Activated CD8-positive, alpha-beta T cell treated with anti-CD3 and anti-CD28 coated beads for 36 hours (primary cell): ENCODE measurements around the gene ARPC5L. TPM values are rescaled to one million over a fixed set of nuclear protein-coding genes. Genes with fewer than 3 reads are reported as not detected.
A peak's percentile ranks its signal among the peaks of the same experiment; 100 is the strongest.

ENCODE experiments used
- ATAC-seq: fragments of 200-7000 bp; cut with Tn5 transposase; one replicate; pipeline ENCODE4 v1.10.0; 2021; ENCODE audit warnings: mild to moderate bottlenecking, moderate library complexity
- CTCF ChIA-PET: fragments of 350-600 bp; sonication (Branson Sonifier 250); formaldehyde crosslinking; loops from one replicate; lab custom pipeline; 2021; ENCODE audit warnings: antibody characterized with exemption; lab: Charles Lee
- POLR2A ChIA-PET: fragments of 350-600 bp; sonication (Branson Sonifier 250); formaldehyde crosslinking; loops from one replicate; lab custom pipeline; 2021; ENCODE audit warnings: antibody characterized with exemption; lab: Charles Lee
- DNase-seq: peaks from one replicate; pipeline ENCODE4 v3.0.0-alpha.2; 2020
- H3K27ac Mint-ChIP-seq: one replicate; pipeline ENCODE4 v1.8.0; 2021; ENCODE audit warnings: mild to moderate bottlenecking, mixed read lengths
- H3K27me3 Mint-ChIP-seq: one replicate; pipeline ENCODE4 v1.8.0; 2021; ENCODE audit warnings: mixed read lengths
- H3K36me3 Mint-ChIP-seq: one replicate; pipeline ENCODE4 v1.8.0; 2021; ENCODE audit warnings: low read depth, mixed read lengths
- H3K4me1 Mint-ChIP-seq: one replicate; pipeline ENCODE4 v1.8.0; 2021; ENCODE audit warnings: low read depth, mixed read lengths
- H3K4me3 Mint-ChIP-seq: one replicate; pipeline ENCODE4 v1.8.0; 2021; ENCODE audit warnings: mild to moderate bottlenecking, moderate library complexity, mixed read lengths
- H3K9me3 Mint-ChIP-seq: one replicate; pipeline ENCODE4 v1.8.0; 2021; ENCODE audit warnings: mixed read lengths
- CTCF ChIP-seq: fragments of 200-600 bp; IDR thresholded peaks from one replicate; pipeline ENCODE4 v1.8.0; 2022; ENCODE audit warnings: antibody characterized with exemption, mild to moderate bottlenecking
- intact Hi-C: fragments of 100-400 bp; cut with micrococcal nuclease; formaldehyde crosslinking; loops from one replicate; pipeline ENCODE4 v1.10.0; 2022
- total RNA-seq, 2 experiments: library from RNA; stranded (reverse); gene quantifications; one replicate each; pipeline ENCODE4 v1.2.3, GENCODE V29; 2021

Gene ARPC5L
- total RNA-seq, 2 experiments from 2014 or later = 72.7 to 73.9 TPM

DNA sequence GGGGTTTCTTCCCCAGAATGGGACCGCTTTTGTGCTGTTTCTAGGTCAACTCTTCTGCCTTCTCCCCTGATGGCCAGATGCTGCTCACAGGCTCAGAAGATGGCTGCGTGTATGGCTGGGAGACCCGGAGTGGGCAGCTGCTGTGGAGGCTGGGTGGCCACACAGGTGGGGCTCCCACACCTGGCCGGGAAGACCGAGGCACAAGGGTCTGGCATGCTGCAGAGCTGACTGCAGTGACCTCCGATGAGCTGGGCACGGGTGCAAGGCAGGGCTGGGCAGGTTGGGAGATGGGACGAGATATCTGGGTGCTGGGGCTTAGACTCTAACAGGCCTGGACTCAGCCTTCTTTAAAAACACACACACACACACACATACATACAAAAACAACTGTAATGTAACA is 7.8 kb upstream of the ARPC5L start:
- H3K4me1 Mint-ChIP-seq = peaks cover 28% of the 10 kb centered on the region
- POLR2A ChIA-PET = interaction anchor here (1.1 to 12.4 kb wide), 4 partner anchors 7 to 82 kb away, joined by 5 to 280 read pairs (median 64); partner anchors contain the start of genes ARPC5L, NR6A1 and RPL35
- no peak for ATAC-seq
- intact Hi-C loops = no loop called here
- CTCF ChIA-PET = interaction anchor here (0.6 to 10.3 kb wide), 26 partner anchors 9 to 308 kb away, joined by 3 to 431 read pairs (median 6); partner anchors contain the start of genes ARPC5L, NR6A1, OLFML2A and RPL35
- H3K36me3 Mint-ChIP-seq = peaks cover 21% of the 10 kb centered on the region
- TF ChIP-seq CTCF = no peak
- H3K27me3 Mint-ChIP-seq = peaks cover 14% of the 10 kb centered on the region
- DNase-seq = no peak
- H3K9me3 Mint-ChIP-seq = no peaks in the 10 kb centered on the region
- H3K27ac Mint-ChIP-seq = no peak overlapping the region
- no peak overlapping the region for H3K4me3 Mint-ChIP-seq

DNA sequence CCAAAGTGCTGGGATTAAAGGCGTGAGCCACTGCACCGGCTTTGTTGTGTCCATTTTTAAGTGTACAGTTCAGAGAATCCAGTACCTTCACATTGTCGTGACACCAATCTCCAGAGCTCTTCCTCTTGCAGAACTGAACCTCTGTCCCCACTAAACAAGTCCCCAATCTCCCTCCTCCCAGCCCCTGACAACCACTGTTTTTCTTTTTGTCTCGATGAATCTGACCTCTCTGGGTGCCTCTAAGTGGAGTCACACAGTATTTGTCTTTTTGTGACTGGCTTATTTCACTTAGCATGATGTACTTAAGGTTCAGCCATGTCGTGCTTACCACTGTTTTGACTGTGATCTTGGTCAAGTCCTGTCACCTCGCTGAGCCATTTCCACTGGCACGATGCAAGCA is 7.1 kb upstream of the ARPC5L start:
- intact Hi-C loops = no loop called here
- DNase-seq = no peak
- peaks cover 34% of the 10 kb centered on the region for H3K4me1 Mint-ChIP-seq
- no peak for TF ChIP-seq CTCF
- H3K27ac Mint-ChIP-seq = no peak overlapping the region
- no peak overlapping the region for H3K4me3 Mint-ChIP-seq
- peaks cover 12% of the 10 kb centered on the region for H3K27me3 Mint-ChIP-seq
- ChIA-PET POLR2A (interaction anchor here (1.1 to 12.4 kb wide), 4 partner anchors 10 to 83 kb away, joined by 5 to 280 read pairs (median 62); partner anchors contain the start of gene NR6A1), CTCF (interaction anchor here (0.9 to 10.3 kb wide), 7 partner anchors 8 to 237 kb away, joined by 3 to 431 read pairs (median 24); partner anchors contain the start of genes ARPC5L, NR6A1, OLFML2A and RPL35)
- no peaks in the 10 kb centered on the region for H3K9me3 Mint-ChIP-seq
- peaks cover 27% of the 10 kb centered on the region for H3K36me3 Mint-ChIP-seq
- no peak for ATAC-seq

- POLR2A ChIA-PET = interaction anchor here (1.1 to 12.4 kb wide), 7 partner anchors 9 to 386 kb away, joined by 3 to 280 read pairs (median 5); partner anchors contain the start of gene NR6A1
- TF ChIP-seq CTCF = no peak
- peaks cover 9% of the 10 kb centered on the region for H3K27me3 Mint-ChIP-seq
- CTCF ChIA-PET = interaction anchor here (0.7 to 10.3 kb wide), 4 partner anchors 29 to 89 kb away, joined by 3 to 431 read pairs (median 10); partner anchors contain the start of genes NR6A1 and OLFML2A
- H3K9me3 Mint-ChIP-seq = no peaks in the 10 kb centered on the region
- DNase-seq = no peak
- no peak overlapping the region for H3K27ac Mint-ChIP-seq
- intact Hi-C loops = no loop called here
- ATAC-seq = no peak
- peaks cover 42% of the 10 kb centered on the region for H3K4me1 Mint-ChIP-seq
- H3K36me3 Mint-ChIP-seq = peaks cover 35% of the 10 kb centered on the region
- no peak overlapping the region for H3K4me3 Mint-ChIP-seq
Observed at GRCh38 chr9:124855566-124855943, 6.4 kb upstream of the ARPC5L start.

DNA sequence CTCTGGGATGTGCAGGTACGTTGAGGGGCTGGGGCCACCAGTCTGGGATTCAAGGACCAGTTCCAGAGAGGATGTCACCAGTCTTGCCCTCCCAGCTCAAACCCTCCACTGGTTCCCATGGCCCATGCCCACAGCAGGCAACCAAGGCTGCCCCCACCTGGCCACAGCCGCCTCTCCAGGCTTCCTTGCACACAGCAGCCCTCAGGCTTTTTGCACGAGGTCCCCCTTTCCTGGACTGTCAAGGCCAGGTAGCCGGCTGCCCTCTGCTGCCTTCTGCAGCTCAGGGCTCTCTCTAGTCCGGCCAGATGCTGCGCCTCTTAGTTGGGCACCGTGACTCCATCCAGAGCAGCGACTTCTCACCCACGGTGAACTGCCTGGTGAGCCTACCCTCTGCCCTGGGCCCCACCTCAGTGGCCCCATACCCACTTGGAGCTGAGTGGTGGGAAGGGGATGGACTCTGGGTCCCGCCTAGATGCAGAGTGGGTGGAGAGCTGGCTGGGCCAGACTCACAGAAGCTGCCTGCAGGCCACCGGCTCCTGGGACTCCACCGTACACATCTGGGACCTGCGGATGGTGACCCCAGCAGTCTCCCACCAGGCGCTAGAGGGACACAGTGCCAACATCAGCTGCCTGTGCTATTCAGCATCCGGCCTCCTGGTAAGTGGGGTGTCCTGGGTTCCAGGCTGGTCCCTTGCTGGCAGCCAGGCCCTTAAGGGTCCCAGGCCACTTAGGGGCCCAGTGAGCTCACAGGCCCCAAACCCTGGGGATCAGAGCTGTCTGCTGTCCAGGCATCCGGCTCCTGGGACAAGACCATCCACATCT is 5.8 kb upstream of the ARPC5L start:
- DNase-seq = peak; percentile 41
- intact Hi-C loops = no loop called here
- H3K27ac Mint-ChIP-seq = no peak overlapping the region
- ChIA-PET CTCF (interaction anchor here (0.7 to 10.3 kb wide), 5 partner anchors 10 to 89 kb away, joined by 3 to 431 read pairs (median 3); partner anchors contain the start of genes NR6A1 and OLFML2A), POLR2A (interaction anchor here (0.9 to 12.4 kb wide), 10 partner anchors 8 to 385 kb away, joined by 3 to 280 read pairs (median 3); partner anchors contain the start of gene NR6A1)
- H3K36me3 Mint-ChIP-seq = peaks cover 41% of the 10 kb centered on the region
- ATAC-seq = no peak
- H3K9me3 Mint-ChIP-seq = no peaks in the 10 kb centered on the region
- H3K27me3 Mint-ChIP-seq = peaks cover 5% of the 10 kb centered on the region
- no peak for TF ChIP-seq CTCF
- peaks cover 42% of the 10 kb centered on the region for H3K4me1 Mint-ChIP-seq
- H3K4me3 Mint-ChIP-seq = no peak overlapping the region
